CD14-positive monocyte (primary cell): ENCODE data around the gene GRID1. TPM values are rescaled to one million over a fixed set of nuclear protein-coding genes. Genes with fewer than 3 reads are reported as not detected.
A peak's percentile ranks its signal among the peaks of the same experiment; 100 is the strongest.

Experiments
- DNase-seq, 3 donors: peaks; one replicate each; pipeline ENCODE4 v3.0.0-alpha.2; 2011 to 2022
- H2AFZ ChIP-seq: 2 replicates; pipeline ENCODE4 v1.6.0; 2012; ENCODE audit warnings: mild to moderate bottlenecking, low read depth, low read length, inconsistent platforms; ENCODE audit not compliant: insufficient read depth, poor library complexity, severe bottlenecking
- H3K27ac ChIP-seq, 2 donors: 1 replicate in 1 of 2; 2 replicates in 1 of 2; pipeline ENCODE4 v1.5.1; 2012 to 2013; ENCODE audit warnings: low read length in 2 of 2, control low read depth in 1 of 2, inconsistent platforms in 1 of 2, low read depth in 1 of 2, mild to moderate bottlenecking in 1 of 2
- H3K27me3 ChIP-seq, 2 donors: one replicate each; pipeline versions ENCODE4 v1.6.0 to v1.6.1; 2011 to 2013; ENCODE audit warnings: low read length in 2 of 2; ENCODE audit not compliant: control insufficient read depth in 2 of 2, insufficient read depth in 2 of 2
- H3K36me3 ChIP-seq, 2 donors: replicated peaks in 1 of 2; 1 replicate in 1 of 2; 2 replicates in 1 of 2; pipeline versions ENCODE4 v1.5.1 to v1.6.1; 2012 to 2013; ENCODE audit warnings: low read length in 2 of 2, control low read depth in 1 of 2, inconsistent platforms in 1 of 2, mild to moderate bottlenecking in 1 of 2; ENCODE audit not compliant: insufficient read depth in 2 of 2, control insufficient read depth in 1 of 2
- H3K4me1 ChIP-seq, 2 donors: 1 replicate in 1 of 2; 2 replicates in 1 of 2; pipeline versions ENCODE4 v1.5.1 to v1.6.1; 2012 to 2013; ENCODE audit warnings: low read length in 2 of 2, control low read depth in 1 of 2, inconsistent platforms in 1 of 2, mild to moderate bottlenecking in 1 of 2, moderate library complexity in 1 of 2; ENCODE audit not compliant: insufficient read depth in 2 of 2, control insufficient read depth in 1 of 2
- H3K4me2 ChIP-seq: replicated peaks from 2 replicates; pipeline ENCODE3; 2012; ENCODE audit warnings: low read length, moderate library complexity, mild to moderate bottlenecking; ENCODE audit not compliant: poor library complexity, severe bottlenecking; ENCODE audit errors: extremely low read depth
- H3K4me3 ChIP-seq, 3 experiments: fragments of 200-600 bp in 1 of 3; sonication (generic) in 1 of 3; replicated peaks in 1 of 3; 1 replicate in 2 of 3; 2 replicates in 1 of 3; pipeline ENCODE4 v1.5.1; 2011 to 2013; ENCODE audit warnings: low read length in 3 of 3, mild to moderate bottlenecking in 3 of 3, control low read depth in 2 of 3, low read depth in 2 of 3, inconsistent platforms in 1 of 3, moderate library complexity in 1 of 3
- H3K79me2 ChIP-seq: 2 replicates; pipeline ENCODE4 v1.6.0; 2012; ENCODE audit warnings: mild to moderate bottlenecking, control low read depth, inconsistent platforms, low read length, moderate library complexity; ENCODE audit not compliant: insufficient read depth
- H3K9ac ChIP-seq: 2 replicates; pipeline ENCODE4 v1.6.0; 2017; ENCODE audit warnings: low read length, mild to moderate bottlenecking; ENCODE audit not compliant: insufficient read depth, poor library complexity, severe bottlenecking
- H3K9me3 ChIP-seq, 2 donors: replicated peaks in 1 of 2; 1 replicate in 1 of 2; 2 replicates in 1 of 2; pipeline versions ENCODE4 v1.5.1 to v1.6.1; 2012 to 2013; ENCODE audit warnings: low read length in 2 of 2, control low read depth in 1 of 2; ENCODE audit not compliant: control insufficient read depth in 1 of 2, insufficient read depth in 1 of 2
- H4K20me1 ChIP-seq: 2 replicates; pipeline ENCODE4 v1.6.0; 2012; ENCODE audit warnings: mild to moderate bottlenecking, low read length, control low read depth, moderate library complexity; ENCODE audit not compliant: insufficient read depth
- H3K27ac Mint-ChIP-seq, 7 donors: one replicate each; pipeline ENCODE4 v1.8.0; 2020; ENCODE audit warnings: mild to moderate bottlenecking in 7 of 7, mixed read lengths in 7 of 7, moderate library complexity in 6 of 7, inconsistent platforms in 2 of 7
- H3K27me3 Mint-ChIP-seq, 3 donors: one replicate each; pipeline ENCODE4 v1.8.0; 2021 to 2022; ENCODE audit warnings: low read depth in 3 of 3, mild to moderate bottlenecking in 3 of 3, mixed read lengths in 3 of 3, moderate library complexity in 3 of 3, inconsistent platforms in 1 of 3
- H3K36me3 Mint-ChIP-seq, 2 donors: one replicate each; pipeline ENCODE4 v1.8.0; 2020; ENCODE audit warnings: mixed read lengths in 2 of 2, inconsistent platforms in 1 of 2, mild to moderate bottlenecking in 1 of 2
- H3K4me1 Mint-ChIP-seq: one replicate; pipeline ENCODE4 v1.8.0; 2020; ENCODE audit warnings: mild to moderate bottlenecking, mixed read lengths
- H3K4me3 Mint-ChIP-seq, 2 donors: one replicate each; pipeline ENCODE4 v1.8.0; 2020; ENCODE audit warnings: mild to moderate bottlenecking in 2 of 2, mixed read lengths in 2 of 2, moderate library complexity in 1 of 2
- H3K9me3 Mint-ChIP-seq, 7 donors: one replicate each; pipeline ENCODE4 v1.8.0; 2020 to 2022; ENCODE audit warnings: mixed read lengths in 7 of 7, mild to moderate bottlenecking in 6 of 7, moderate library complexity in 6 of 7, inconsistent platforms in 2 of 7
- CTCF ChIP-seq: fragments of 200-600 bp; IDR thresholded peaks from one replicate; pipeline ENCODE4 v1.8.0; 2022; ENCODE audit warnings: antibody characterized with exemption, mild to moderate bottlenecking
- whole genome bisulfite sequencing: methylation state at CpG from one replicate; pipeline ENCODE4 v1.1.5; 2013; ENCODE audit warnings: missing lambda C conversion rate; ENCODE audit not compliant: insufficient coverage; 5-methylcytosine and 5-hydroxymethylcytosine counted together
- intact Hi-C, 2 donors: fragments of 100-400 bp; cut with micrococcal nuclease; formaldehyde crosslinking; loops; one replicate each; pipeline versions ENCODE4 v1.15.0 to v1.15.1; 2023
- polyA plus RNA-seq, 3 donors: library from polyadenylated mRNA; depleted of rRNA in 1 of 3; unstranded in 2 of 3; stranded (reverse) in 1 of 3; fragments of 300-500 nt in 2 of 3; fragments of >200 nt in 1 of 3; fragmentation: Illumina TruSeq in 2 of 3; gene quantifications; 1 replicate in 2 of 3; 2 replicates in 1 of 3; pipeline ENCODE4 v1.2.3, GENCODE V29; 2012 to 2021

The GRID1 gene
- polyA plus RNA-seq, 3 donors, result not detected

GRCh38 chr10:86218160-86218559, 148.4 kb downstream of the GRID1 start:
- Mint-ChIP-seq H3K27ac (no peak overlapping the region), H3K9me3 (no peaks in the 10 kb centered on the region), H3K27me3 (peaks cover 5 to 9% (median 9%) of the 10 kb centered on the region in 3 donors), H3K4me1 (no peaks in the 10 kb centered on the region), H3K36me3 (no peaks in the 10 kb centered on the region), H3K4me3 (peak overlapping the region in 1 of 2 donors; percentile 2)
- H3K9ac ChIP-seq, result no peak overlapping the region
- H3K79me2 ChIP-seq, result no peaks in the 10 kb centered on the region
- no peak overlapping the region for H3K4me2 ChIP-seq
- H3K36me3 ChIP-seq, result no peaks in the 10 kb centered on the region
- no peak overlapping the region for H2AFZ ChIP-seq
- intact Hi-C loops, result no loop called here
- no peak overlapping the region for H3K4me3 ChIP-seq
- 100% methylated on average over 1 of the region's 4 CpGs for WGBS
- H3K9me3 ChIP-seq, result no peaks in the 10 kb centered on the region
- DNase-seq, result no peak
- no peaks in the 10 kb centered on the region for H3K27me3 ChIP-seq
- TF ChIP-seq CTCF, result no peak
- H3K27ac ChIP-seq, result no peak overlapping the region
- no peaks in the 10 kb centered on the region for H3K4me1 ChIP-seq
- H4K20me1 ChIP-seq, result no peaks in the 10 kb centered on the region

- Histone ChIP-seq H3K27me3 (no peaks in the 10 kb centered on the region), H3K4me1 (no peaks in the 10 kb centered on the region), H3K27ac (no peak overlapping the region), H2AFZ (no peak overlapping the region), H3K9ac (no peak overlapping the region), H3K79me2 (no peaks in the 10 kb centered on the region), H3K4me2 (no peak overlapping the region), H3K4me3 (no peak overlapping the region), H4K20me1 (no peaks in the 10 kb centered on the region), H3K36me3 (no peaks in the 10 kb centered on the region), H3K9me3 (no peaks in the 10 kb centered on the region)
- 90% methylated on average over 8 of the region's 10 CpGs for WGBS
- TF ChIP-seq CTCF, result no peak
- DNase-seq, result no peak
- no peak overlapping the region for H3K27ac Mint-ChIP-seq
- H3K27me3 Mint-ChIP-seq, result peaks cover 7 to 14% (median 12%) of the 10 kb centered on the region in 3 donors
- H3K4me1 Mint-ChIP-seq, result no peaks in the 10 kb centered on the region
- H3K9me3 Mint-ChIP-seq, result no peaks in the 10 kb centered on the region
- H3K4me3 Mint-ChIP-seq, result peak overlapping the region in 1 of 2 donors; percentile 2
- no peaks in the 10 kb centered on the region for H3K36me3 Mint-ChIP-seq
- intact Hi-C loops, result no loop called here
These were observed 149.1 kb downstream of the GRID1 start for GRCh38 chr10:86217371-86218080.
